Superior temporal gyrus (tissue), 1 donor: ENCODE measurements around the gene RHOXF1.
"Not testable (repeated sequence)": the region's sequence is repeated elsewhere in the genome, so short reads cannot be mapped to it uniquely, and the experiment has no call there.

ENCODE experiments used
- DNase-seq: peaks from one replicate; pipeline ENCODE4 v3.0.0-alpha.2; 2016; ENCODE audit errors: extremely low spot score

The RHOXF1 gene

DNA sequence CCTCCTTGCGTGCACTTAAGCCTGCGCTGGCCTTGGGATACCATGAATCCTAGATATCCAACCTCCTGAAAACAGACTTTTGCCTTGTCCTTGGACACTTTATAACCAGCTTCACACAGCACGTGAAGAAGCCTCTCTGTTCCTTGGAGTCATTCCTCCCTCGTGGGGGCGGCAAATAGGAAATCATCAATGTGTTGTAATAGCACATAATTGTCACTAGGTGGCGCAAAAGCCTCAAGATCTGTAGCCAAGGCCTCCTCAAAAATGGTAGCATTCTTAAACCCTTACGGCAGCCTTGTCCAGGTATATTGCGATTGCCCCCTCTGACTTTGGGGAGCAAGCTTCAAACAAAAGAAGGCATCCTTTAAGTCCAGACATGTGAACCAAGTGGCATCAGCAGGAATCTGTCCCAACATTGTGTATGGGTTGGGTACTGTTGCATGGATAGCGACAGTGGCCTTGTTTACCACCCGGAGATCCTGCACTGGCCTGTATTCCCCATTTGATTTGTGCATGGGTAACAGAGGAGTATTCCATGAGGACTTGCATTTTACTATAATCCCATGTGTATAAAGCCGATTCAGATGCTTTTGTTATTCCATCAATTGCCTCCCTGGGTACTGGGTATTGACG is 30.0 kb downstream of the RHOXF1 start:
- DNase-seq: not testable (repeated sequence)

DNA sequence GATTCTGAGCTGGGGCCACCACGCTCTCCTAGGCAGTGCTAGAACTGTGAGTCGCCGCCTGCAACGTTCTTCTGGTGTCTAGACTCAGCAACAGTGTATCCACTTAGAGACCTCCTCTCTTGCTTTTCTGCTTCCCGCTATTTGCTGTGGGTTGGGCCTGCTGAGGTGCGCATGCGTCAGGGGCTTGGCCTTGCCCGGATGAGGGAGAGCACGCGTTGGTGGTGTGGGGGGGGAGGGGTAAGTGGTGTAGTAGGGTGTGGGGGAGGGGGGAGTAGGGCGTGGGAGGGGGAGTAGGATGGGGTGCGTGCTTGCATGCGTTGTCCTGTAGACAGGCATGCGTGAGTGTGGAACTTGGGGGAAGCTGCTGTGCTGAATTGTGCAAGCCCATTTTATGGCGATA is 38.1 kb downstream of the RHOXF1 start, which contains the start of gene RHOXF2B:
Gene RHOXF2B (minus strand): TSS at position 101 of the 400 bp plus-strand sequence. CDS start 138 bp downstream, outside the sequence.
- not testable (repeated sequence) for DNase-seq

DNA sequence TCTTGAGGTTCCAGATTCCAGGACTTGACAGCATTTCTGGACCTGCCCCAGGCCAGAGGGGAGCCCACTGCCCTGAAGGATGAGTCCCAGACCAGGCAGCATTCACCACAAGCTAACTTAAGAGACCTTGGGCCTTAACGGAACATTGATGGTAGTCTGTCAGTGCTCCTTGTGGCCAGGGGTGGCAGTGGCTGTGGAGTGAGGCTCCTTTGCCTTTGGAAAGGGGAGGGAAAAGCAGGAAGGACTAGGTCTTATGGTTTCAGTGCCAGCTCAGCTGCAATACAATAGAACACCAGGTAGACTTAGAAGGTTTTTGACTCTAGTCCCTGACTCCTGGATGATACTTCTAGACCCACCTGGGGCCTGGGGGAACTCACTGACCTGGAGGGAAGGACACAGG is 49.5 kb downstream of the RHOXF1 start:
- not testable (repeated sequence) for DNase-seq
